Esophagus squamous epithelium (tissue), 4 donors: ENCODE data around the gene UQCC2.

Source experiments
- CTCF ChIP-seq, 6 experiments: fragments of 450-650 bp in 4 of 6; fragments of 200-600 bp in 2 of 6; sonication (generic) in 2 of 6; IDR thresholded peaks; one replicate each; pipeline ENCODE4 v1.5.1; 2016 to 2019; ENCODE audit warnings: antibody characterized with exemption in 6 of 6, mild to moderate bottlenecking in 4 of 6, moderate library complexity in 4 of 6
- POLR2A ChIP-seq, 4 donors: fragments of 450-650 bp; IDR thresholded peaks; one replicate each; pipeline ENCODE4 v1.6.1; 2017; ENCODE audit warnings: antibody characterized with exemption in 4 of 4, mild to moderate bottlenecking in 4 of 4, moderate library complexity in 3 of 4

- TF ChIP-seq CTCF (IDR thresholded peaks at IDR 0.05) (no peak), POLR2A (IDR thresholded peaks at IDR 0.05) (no peak)
These were observed 20.9 kb upstream of the UQCC2 start for GRCh38 chr6:33732385-33732784.
